ENCODE measurements around the gene KRT1.

DNA sequence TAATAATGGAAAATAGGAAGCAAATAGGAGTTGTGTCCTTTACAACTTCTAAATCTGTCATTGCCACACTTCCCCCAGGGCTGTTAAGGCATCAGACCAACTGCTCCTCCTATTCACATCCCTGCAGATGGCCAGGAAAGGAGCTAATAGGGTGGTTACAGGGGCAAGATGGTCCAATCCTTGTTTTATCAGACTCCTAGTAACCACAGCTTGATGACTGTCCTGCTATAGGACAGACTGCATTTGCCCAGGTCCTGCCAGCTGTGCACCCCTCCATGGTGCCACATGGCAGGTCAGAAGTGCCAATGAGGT is 17.3 kb downstream of the KRT1 start:
- no peak for TF ChIP-seq POLR2A (IDR thresholded peaks at IDR 0.05; ENCODE audit: low read length)
- no peak for TF ChIP-seq GATA1 (IDR thresholded peaks at IDR 0.05; ENCODE audit: low read depth, low read length)

Measured in erythroblast (primary cell).